Small intestine (tissue), 7 donors: ENCODE measurements around the gene FOSL2. TPM values are rescaled to one million over a fixed set of nuclear protein-coding genes. Genes with fewer than 3 reads are reported as not detected.

ENCODE experiments used
- DNase-seq, 2 donors: peaks; one replicate each; pipeline versions ENCODE4 v3.0.0 to v3.0.0-alpha.2; 2013
- FAIRE-seq: peaks from 2 replicates; lab custom pipeline; 2012; peaks lifted over from hg19 to GRCh38; lab: Jason Lieb, UNC
- H3K27ac ChIP-seq, 3 donors: one replicate each; pipeline ENCODE4 v1.5.1; 2013; ENCODE audit warnings: low read length in 2 of 3, mild to moderate bottlenecking in 2 of 3, control low read depth in 1 of 3, inconsistent platforms in 1 of 3, low read depth in 1 of 3, moderate library complexity in 1 of 3
- H3K27me3 ChIP-seq, 3 donors: one replicate each; pipeline ENCODE4 v1.6.1; 2013; ENCODE audit warnings: low read length in 3 of 3, inconsistent platforms in 1 of 3; ENCODE audit not compliant: control insufficient read depth in 3 of 3, insufficient read depth in 3 of 3
- H3K36me3 ChIP-seq, 3 donors: one replicate each; pipeline ENCODE4 v1.6.1; 2013; ENCODE audit warnings: low read length in 3 of 3, inconsistent platforms in 1 of 3, low read depth in 1 of 3, mild to moderate bottlenecking in 1 of 3, moderate library complexity in 1 of 3; ENCODE audit not compliant: control insufficient read depth in 3 of 3, insufficient read depth in 2 of 3
- H3K4me1 ChIP-seq, 3 donors: one replicate each; pipeline ENCODE4 v1.6.1; 2013; ENCODE audit warnings: low read length in 2 of 3, inconsistent platforms in 1 of 3, low read depth in 1 of 3, mild to moderate bottlenecking in 1 of 3, moderate library complexity in 1 of 3; ENCODE audit not compliant: control insufficient read depth in 3 of 3, insufficient read depth in 2 of 3
- H3K4me3 ChIP-seq, 3 donors: one replicate each; pipeline ENCODE4 v1.5.1; 2013; ENCODE audit warnings: low read length in 3 of 3, control low read depth in 1 of 3, inconsistent platforms in 1 of 3, low read depth in 1 of 3, mild to moderate bottlenecking in 1 of 3, moderate library complexity in 1 of 3
- H3K9me3 ChIP-seq, 2 donors: one replicate each; pipeline ENCODE4 v1.6.1; 2013; ENCODE audit warnings: low read depth in 1 of 2, low read length in 1 of 2; ENCODE audit not compliant: control insufficient read depth in 2 of 2, insufficient read depth in 1 of 2
- WGBS, 3 donors: extraction: QIAGEN DNeasy Blood & Tissue Kit; methylation state at CpG; one replicate each; pipeline ENCODE4 v1.1.7; 2013; 5-methylcytosine and 5-hydroxymethylcytosine counted together
- polyA plus RNA-seq, 4 donors: library from polyadenylated mRNA; stranded (reverse) in 3 of 4; unstranded in 1 of 4; fragments of 200-250 nt in 3 of 4; fragments of 120-200 nt in 1 of 4; gene quantifications; one replicate each; pipeline versions ENCODE4 v1.2.1 to v1.2.3, GENCODE V29; 2013
- donor health status: healthy with polysubstance abuse.
- donor health status: control.
- donor health status: control.
- donor health status: Bipolar disorder and iron deficiency.
- donor health status: healthy.

Gene FOSL2
- polyA plus RNA-seq, 4 donors = 29.2 to 82.6 (median 40.7) TPM

- 91 to 94% (median 92%) methylated on average over 14 of the region's 14 CpGs for WGBS, 3 donors
- no peak overlapping the region for H3K27ac ChIP-seq
- no peaks in the 10 kb centered on the region for H3K9me3 ChIP-seq
- no peak overlapping the region for H3K4me3 ChIP-seq
- H3K27me3 ChIP-seq = no peaks in the 10 kb centered on the region
- no peaks in the 10 kb centered on the region for H3K36me3 ChIP-seq
- no peak for DNase-seq
- FAIRE-seq = no peak
- H3K4me1 ChIP-seq = peaks cover 5 to 20% (median 7%) of the 10 kb centered on the region in 3 donors
Observed at GRCh38 chr2:28439763-28440162, 47.1 kb downstream of the FOSL2 start.

- Histone ChIP-seq H3K4me1 (peaks cover under 1 to 2% (median 1%) of the 10 kb centered on the region in 3 donors), H3K4me3 (no peak overlapping the region), H3K27me3 (no peaks in the 10 kb centered on the region), H3K27ac (no peak overlapping the region), H3K9me3 (no peaks in the 10 kb centered on the region), H3K36me3 (no peaks in the 10 kb centered on the region)
- WGBS, 3 donors = 66 to 70% (median 68%) methylated on average over 3 of the region's 3 CpGs
- DNase-seq (no peak), FAIRE-seq (no peak)
Observed at GRCh38 chr2:28442328-28442727, 49.7 kb downstream of the FOSL2 start.

GRCh38 chr2:28444956-28445355 is 52.3 kb downstream of the FOSL2 start:
- DNase-seq (no peak), FAIRE-seq (no peak)
- Histone ChIP-seq H3K4me3 (no peak overlapping the region), H3K27ac (no peak overlapping the region), H3K4me1 (peaks cover 0 to 5% (median 0%) of the 10 kb centered on the region in 3 donors), H3K36me3 (no peaks in the 10 kb centered on the region), H3K9me3 (no peaks in the 10 kb centered on the region), H3K27me3 (no peaks in the 10 kb centered on the region)
- 91 to 95% (median 91%) methylated on average over 4 of the region's 4 CpGs for WGBS, 3 donors

- FAIRE-seq (no peak), DNase-seq (no peak)
- no peaks in the 10 kb centered on the region for H3K36me3 ChIP-seq
- H3K27ac ChIP-seq = no peak overlapping the region
- no peak overlapping the region for H3K4me3 ChIP-seq
- H3K9me3 ChIP-seq = no peaks in the 10 kb centered on the region
- WGBS, 3 donors = 69 to 79% (median 69%) methylated on average over 7 of the region's 7 CpGs
- H3K27me3 ChIP-seq = no peaks in the 10 kb centered on the region
- peaks cover 0 to 5% (median 0%) of the 10 kb centered on the region in 3 donors for H3K4me1 ChIP-seq
Observed at GRCh38 chr2:28445448-28446258, 53.0 kb downstream of the FOSL2 start.

GRCh38 chr2:28446531-28446930 is 53.9 kb downstream of the FOSL2 start:
- Histone ChIP-seq H3K27me3 (no peaks in the 10 kb centered on the region), H3K9me3 (no peaks in the 10 kb centered on the region), H3K27ac (no peak overlapping the region), H3K36me3 (no peaks in the 10 kb centered on the region), H3K4me3 (no peak overlapping the region), H3K4me1 (peaks cover 0 to 5% (median 0%) of the 10 kb centered on the region in 3 donors)
- DNase-seq (no peak), FAIRE-seq (no peak)

GRCh38 chr2:28447086-28447485 is 54.4 kb downstream of the FOSL2 start:
- DNase-seq = no peak
- no peaks in the 10 kb centered on the region for H3K9me3 ChIP-seq
- H3K27ac ChIP-seq = no peak overlapping the region
- H3K27me3 ChIP-seq = no peaks in the 10 kb centered on the region
- H3K36me3 ChIP-seq = no peaks in the 10 kb centered on the region
- no peak overlapping the region for H3K4me3 ChIP-seq
- FAIRE-seq = no peak
- peaks cover 0 to 5% (median 0%) of the 10 kb centered on the region in 3 donors for H3K4me1 ChIP-seq
- 78 to 95% (median 91%) methylated on average over 3 of the region's 3 CpGs for WGBS, 3 donors

GRCh38 chr2:28447943-28448792 is 55.5 kb downstream of the FOSL2 start:
- no peak for FAIRE-seq
- no peak for DNase-seq
- H3K9me3 ChIP-seq = no peaks in the 10 kb centered on the region
- H3K4me1 ChIP-seq = peaks cover 0 to 5% (median 0%) of the 10 kb centered on the region in 3 donors
- 79 to 87% (median 83%) methylated on average over 8 of the region's 8 CpGs for WGBS, 3 donors
- no peaks in the 10 kb centered on the region for H3K36me3 ChIP-seq
- no peaks in the 10 kb centered on the region for H3K27me3 ChIP-seq
- H3K4me3 ChIP-seq = no peak overlapping the region
- H3K27ac ChIP-seq = peak overlapping the region in 1 of 3 donors; percentile 2

- Histone ChIP-seq H3K4me3 (no peak overlapping the region), H3K27me3 (no peaks in the 10 kb centered on the region), H3K36me3 (no peaks in the 10 kb centered on the region), H3K9me3 (no peaks in the 10 kb centered on the region), H3K27ac (peak overlapping the region in 1 of 3 donors; percentile 2), H3K4me1 (peaks cover 0 to 5% (median 0%) of the 10 kb centered on the region in 3 donors)
- 92 to 97% (median 96%) methylated on average over 3 of the region's 3 CpGs for WGBS, 3 donors
- FAIRE-seq (no peak), DNase-seq (no peak)
Observed at GRCh38 chr2:28448793-28449100, 56.1 kb downstream of the FOSL2 start.
